GM11168 (cell line): ENCODE measurements around the gene HAAO.

ENCODE experiments used
- in situ Hi-C: fragments of 300-500 bp; cut with MboI; formaldehyde crosslinking; loops from one replicate; pipeline ENCODE4 v1.12.0; 2022; ENCODE audit warnings: low sequenced_read_pairs; ENCODE audit not compliant: unreplicated experiment

Gene HAAO

DNA sequence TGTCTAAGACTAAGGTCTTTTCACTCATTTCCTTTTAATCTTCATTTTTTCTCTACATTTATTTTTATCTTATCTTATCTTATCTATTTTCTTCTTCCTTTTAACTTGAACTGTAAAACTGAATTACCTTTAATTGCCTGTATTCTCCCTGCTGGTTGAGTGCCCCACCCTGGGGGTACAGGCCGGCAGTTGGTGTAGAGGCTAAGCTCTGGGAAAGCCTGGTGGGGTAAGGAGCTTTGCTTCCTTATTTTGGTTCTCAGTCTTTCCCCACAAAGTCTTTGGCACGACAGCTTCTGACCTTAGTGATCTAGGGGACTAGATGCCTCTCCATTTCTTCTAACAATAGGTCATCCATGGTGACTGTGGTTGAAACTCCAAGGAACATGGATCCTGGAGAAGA lies 26.8 kb upstream of the HAAO start:
- in situ Hi-C loops = no loop called here

DNA sequence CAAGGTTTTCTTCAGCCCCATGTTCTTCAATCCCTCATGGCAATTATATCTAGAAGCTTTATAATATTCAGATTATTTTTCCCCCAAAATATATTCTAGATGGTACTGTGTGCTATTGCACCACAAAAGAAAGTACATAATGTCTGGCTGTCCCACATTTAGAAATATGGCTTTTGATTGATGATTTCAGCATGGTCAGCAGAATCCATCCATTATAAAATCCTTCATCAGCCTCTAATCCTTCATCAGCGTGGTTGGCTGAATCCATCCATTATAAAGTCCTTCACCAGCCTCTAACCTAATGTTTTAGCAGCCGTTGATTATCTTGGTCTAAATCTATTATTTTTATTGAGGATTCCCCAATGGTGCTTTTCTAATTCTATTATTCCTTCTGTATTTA lies 23.3 kb upstream of the HAAO start:
- in situ Hi-C loops = no loop called here

DNA sequence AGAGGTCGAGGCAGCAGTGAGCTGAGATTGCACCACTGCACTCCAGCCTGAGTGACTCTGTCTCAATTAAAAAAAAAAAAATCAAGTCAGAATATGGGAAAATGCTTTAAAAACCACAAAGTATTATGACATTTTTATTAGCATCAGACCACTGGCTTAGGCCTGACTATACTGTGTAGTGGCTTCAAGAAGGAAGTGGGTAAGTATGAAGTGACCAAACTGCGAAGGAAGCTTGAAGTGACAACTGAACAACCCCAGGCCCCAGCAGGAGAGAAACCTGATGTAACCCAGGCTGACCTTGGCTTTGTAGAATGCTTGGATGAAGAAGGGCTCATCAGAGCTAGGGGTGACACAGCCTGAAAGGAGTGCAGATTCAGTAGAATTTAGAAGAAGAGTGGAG lies 21.4 kb upstream of the HAAO start:
- in situ Hi-C loops = no loop called here

DNA sequence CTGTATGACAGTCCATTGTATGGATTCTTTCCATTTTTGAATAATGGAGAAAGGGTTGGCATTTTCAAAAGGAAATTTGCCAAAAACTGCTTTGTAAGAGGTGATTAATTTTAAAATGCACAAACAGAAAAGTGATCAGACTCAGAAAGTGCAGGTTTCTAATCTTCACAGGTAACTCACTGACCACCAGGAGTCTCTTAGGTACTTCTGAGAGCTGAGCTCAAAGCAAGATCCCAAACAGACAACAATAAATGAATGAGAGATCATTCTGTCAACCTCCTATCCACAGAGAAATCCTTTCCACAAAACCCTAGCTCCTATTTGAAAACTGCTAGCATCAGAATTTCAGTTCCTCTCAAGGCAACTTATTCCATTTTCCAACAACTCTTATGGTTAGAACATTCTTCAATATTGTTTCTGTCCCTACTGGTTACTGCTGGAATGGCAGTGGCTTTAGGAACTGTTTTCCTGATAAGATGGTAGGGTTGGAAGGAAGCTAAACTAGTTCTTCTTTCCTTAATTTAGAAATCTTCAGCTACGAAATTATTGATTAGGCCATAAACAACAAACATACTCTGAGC lies 20.6 kb upstream of the HAAO start:
- in situ Hi-C loops = no loop called here

DNA sequence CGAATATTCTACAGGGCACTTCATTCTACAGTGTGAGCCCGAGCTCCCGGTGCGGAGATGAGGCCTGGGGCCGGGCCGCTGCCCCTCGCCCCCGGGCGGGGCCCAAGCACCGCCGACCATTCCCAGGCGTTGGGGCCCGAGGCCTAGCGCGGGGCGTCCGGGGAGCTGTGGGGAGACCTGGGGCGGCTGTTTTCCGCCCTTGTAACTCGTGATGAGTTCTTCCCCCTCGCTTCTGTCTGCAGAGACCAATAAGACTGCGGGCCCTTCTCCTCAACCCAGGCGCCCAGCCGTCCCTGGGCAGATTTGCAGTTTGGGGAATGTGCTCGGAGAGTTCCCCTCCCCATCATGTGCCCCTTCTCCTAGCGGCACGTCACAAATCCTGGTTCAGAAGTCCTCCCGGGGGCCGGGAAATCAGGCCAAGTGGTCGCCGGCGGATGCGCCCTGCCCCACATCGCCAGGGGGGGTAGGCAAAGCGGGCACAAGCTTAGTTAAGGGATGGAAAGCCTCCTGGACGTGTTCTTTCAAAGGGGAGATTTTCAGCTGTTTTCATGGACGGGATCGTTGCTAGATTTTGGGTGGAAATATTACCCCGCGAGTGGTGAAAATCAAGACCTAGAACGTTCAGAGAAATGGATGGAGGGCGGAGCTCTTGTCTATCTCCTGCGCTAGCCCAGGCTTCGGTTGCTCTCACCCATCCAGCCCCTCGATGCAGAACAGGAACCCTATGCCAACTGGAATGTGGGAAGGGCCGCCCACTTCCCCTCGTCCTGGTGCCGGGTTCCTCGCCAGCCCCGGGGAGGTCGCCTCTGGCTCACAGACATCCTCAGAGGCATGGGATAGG lies 18.8 kb upstream of the HAAO start:
- in situ Hi-C loops = no loop called here

DNA sequence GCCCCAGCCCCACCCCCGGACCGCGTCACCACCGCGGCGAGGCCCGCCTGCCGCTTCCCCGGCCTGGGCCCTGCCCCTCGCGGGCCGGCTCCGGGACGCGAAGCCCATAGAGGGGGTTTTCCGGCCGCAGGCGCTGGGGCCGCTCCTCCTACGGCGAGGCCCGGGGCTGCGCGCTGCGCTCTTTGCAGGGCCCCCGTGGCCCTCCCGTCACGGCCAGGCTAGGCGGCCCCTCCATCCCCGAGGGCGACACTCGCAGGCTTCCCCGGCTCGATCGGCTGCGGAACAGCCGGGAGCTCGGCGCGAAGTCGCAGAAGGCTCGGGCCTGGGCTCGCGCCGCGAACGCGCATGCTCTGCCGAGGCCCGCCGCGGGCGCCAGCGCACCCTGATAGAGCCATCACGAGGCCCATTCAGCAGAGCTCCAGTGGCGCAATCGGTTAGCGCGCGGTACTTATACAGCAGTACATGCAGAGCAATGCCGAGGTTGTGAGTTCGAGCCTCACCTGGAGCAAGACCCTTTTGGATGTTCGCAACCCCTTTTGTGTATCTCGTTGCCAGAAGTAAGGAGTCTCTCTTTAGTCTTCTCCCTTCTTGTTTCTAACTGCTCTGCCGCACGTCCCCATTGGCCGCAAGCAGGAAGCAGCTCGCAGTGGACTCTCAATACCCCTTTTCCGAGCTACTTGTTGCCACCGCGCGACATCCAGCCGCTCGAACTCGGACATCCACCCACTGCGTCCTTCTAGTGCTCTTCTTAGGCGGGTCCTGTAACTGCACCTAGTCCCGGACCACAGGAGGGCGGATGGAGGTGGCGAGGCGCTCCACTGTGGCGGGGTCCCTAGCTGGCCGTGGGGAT lies 18.0 kb upstream of the HAAO start:
- in situ Hi-C loops = no loop called here

DNA sequence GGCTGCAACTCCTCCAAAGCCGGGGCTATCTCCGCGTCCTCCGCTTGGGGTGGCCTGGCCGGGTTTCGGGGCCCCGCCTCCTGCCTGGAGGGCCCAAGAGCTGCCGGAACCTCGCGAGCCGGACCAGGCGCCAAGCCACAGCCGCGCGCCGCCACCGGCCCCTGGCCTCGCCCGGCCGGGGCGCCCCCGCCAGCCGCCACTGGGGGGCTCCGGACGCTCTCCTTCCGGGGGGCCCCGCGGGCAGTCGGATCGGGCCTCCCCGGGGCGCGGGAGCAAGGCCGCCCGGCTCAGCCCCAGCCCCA lies 17.4 kb upstream of the HAAO start:
- in situ Hi-C loops = no loop called here

DNA sequence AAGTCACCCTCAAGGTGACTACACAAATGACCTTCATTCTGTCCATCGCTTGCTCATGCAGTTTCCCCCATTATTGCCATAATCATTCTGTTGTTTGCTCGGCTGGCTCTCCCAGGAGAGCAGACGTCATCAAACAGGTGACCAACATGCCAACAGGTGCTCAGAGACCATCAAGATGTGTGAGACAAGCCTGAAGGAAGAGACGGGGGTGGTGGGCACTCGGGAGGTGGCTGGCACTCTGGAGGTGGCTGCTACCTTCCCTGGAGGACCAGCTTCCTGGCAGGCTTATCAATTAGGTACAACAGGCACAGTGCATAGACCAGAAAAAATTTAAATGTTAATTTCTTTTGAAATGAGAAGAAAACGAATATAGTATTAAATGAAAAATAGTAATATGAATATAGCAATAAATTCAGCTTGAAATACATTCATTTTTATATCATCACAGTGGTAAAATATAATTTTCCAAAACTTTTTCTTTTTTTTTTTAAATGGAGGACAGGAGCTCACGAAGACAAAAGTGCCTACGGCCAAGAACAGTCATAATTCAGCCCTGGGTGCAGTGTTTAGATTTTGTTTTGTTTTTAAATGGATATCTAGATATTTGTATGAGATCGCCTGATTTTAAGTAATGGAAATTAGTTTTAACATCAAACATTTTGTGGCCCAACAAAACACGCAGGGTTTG lies 16.9 kb upstream of the HAAO start:
- in situ Hi-C loops = no loop called here

DNA sequence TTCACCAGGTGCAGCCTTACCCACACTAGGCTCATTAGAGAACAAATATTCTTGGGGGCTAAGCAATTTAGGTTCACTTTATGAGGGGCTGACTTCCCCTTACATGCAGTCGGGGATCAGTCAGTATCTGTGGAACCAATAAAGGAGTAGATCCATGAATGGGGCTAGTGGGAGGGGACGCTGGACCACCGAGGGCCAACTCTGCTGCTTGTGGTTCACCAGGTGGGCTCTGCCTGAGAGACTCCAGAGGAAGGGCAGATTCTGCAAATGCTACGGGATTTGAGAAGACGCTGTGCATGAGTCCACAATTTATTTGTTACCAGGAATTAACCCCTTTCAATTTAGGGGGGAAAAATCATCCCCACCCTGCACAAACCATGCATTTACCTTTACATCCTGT lies 15.9 kb upstream of the HAAO start:
- in situ Hi-C loops = no loop called here

DNA sequence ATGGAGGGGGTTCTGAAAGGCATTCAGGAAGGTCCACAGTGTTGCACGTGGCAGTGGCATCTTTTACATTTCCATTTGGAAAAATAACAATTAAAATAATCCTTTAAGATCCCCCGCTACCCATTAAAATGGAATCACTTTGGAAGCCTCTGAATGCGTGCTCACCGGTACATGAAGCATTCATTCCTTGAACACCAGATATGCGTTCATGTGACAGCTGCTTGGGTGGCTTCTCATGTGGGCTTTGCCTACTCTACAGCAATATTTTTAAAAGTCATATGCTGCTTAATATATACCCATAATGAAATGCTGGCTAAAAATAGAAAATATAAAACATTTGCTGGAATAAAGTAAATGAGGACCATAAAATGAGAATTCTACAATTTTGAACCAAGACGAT lies 14.4 kb upstream of the HAAO start:
- in situ Hi-C loops = no loop called here

DNA sequence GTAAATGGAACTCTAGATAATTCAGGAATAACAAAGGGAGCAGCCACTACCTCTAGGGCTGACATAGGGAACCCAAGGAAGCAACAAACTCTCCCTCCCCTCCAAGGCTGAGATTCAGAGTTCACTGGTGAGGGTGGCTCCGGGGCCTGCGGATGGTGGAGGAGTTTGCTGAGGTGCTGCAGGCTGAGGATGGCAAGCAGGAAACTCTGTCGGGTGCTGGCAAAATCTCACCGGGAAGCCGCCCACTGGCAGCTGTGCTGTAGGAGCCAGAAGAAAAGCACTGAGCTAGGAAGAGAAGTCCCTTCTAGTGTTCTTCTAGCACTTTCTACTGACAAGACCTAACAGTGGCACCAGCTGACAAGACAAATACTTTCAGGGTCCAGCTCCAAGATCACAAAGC lies 12.5 kb upstream of the HAAO start:
- in situ Hi-C loops = no loop called here

DNA sequence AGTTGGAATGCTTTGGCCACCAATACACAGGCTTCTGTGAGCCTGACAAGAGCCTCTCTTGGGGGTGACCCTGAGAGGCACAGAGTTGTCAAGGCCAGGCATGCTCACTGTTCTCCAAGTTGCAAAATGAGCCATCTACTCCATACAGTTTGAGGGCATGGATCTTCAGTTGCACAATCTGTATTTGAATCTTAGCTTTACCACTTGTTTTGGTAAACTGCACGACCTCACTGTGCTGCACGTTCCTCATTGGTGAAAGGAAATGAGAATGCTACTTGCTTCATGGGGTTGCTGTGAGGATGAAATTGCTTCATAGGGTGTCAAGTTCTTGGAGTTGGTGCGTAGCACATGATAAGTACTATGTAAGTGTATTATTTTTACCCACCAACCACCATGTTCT lies 12.0 kb upstream of the HAAO start:
- in situ Hi-C loops = no loop called here

DNA sequence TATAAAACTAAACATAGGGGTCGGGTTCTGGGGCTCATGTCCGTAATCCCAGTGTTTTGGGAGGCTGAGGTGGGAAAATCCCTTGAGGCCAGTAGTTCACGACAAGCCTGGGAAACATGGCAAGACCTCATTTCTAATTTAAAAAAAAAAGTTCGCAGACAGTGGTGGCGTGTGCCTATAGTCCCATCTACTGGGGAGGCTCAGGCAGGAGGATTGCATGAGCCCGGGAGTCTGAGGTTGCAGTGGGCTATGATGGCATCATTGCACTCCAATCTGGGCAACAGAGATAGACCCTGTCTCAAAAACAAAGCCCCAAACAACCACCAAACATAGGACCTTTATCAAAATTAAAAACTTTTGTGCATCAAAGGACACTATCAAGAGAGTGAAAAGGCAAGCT lies 9.8 kb upstream of the HAAO start:
- in situ Hi-C loops = no loop called here

DNA sequence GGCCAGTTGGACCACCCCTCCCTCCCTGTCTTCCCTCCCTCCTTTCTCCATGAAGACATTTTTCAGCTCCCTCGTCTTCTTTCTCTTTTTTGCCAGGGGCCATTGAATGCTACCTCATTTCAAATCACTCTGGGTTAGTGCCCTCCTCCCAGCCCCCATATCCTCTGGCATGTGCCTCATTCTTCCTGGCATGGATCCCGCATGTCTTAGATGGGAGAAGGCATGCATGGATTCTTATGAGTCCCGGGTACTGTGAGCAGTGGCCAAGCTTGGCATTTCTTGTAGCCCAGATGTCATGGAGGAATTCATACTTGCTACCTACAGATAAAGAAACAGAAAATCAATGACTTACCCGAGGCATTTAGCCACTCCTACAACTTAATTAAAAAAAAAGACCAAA lies 9.0 kb upstream of the HAAO start:
- in situ Hi-C loops = no loop called here

DNA sequence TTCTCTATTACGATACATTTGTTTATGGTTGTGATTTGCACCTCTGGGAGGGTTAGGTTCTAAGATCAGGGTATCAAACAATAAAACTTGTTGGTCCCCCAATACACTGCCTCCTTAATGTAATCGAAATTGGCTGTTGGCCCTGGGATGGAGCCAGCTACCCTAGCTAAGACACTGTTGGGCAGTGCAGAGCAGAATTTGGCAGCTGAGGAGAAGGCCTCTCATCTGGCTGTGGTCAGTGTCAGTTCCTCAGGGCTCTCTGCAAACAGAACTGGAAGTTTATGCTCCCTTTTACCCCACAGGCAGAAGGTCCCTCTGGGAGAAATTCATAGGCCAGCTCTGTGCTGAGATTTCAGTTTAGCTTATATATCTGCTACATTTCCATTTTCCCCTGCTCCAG lies 8.6 kb upstream of the HAAO start:
- in situ Hi-C loops = no loop called here

DNA sequence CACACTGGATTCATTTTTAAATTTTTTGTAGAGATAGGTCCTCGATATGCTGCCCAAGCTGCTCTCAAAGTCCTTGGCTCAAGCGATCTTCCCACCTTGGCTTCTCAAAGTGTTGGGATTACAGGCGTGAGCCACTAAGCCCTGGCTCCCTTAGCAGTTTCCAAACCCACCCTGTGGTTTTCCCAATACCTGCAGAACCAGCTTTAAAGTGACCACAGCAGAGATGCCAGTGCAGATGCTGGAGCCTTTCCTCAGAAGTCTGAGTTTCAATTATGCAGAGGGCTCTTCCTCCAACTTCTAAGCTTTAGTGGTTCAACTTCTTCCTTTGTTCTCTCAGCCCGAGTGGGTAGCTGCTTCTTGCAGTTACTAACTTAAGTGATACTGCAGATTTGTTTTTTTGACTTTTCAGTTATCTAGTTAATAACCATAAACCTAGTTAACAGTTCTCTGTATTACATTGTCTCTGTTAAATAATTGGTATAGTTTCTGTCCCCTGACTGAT lies 8.1 kb upstream of the HAAO start:
- in situ Hi-C loops = no loop called here

DNA sequence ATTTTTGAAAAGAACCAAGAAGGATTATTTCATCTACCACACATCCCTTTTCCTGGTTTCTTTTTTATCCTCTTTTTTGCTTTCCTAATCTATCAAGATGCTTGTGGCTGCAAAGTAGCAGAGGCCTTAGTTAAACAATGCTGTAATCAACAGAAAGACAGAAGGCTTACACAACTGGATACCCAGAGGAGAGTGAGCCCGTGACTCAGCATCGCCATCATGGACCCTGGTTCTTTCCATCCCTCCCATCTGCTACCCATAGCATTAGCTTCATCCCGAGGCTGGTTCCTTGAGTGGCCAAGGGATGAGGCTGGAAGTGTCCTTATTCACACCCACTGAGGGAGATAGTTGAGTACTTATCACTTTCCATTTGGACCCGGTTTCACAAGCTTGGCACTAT lies 7.5 kb upstream of the HAAO start:
- in situ Hi-C loops = no loop called here

DNA sequence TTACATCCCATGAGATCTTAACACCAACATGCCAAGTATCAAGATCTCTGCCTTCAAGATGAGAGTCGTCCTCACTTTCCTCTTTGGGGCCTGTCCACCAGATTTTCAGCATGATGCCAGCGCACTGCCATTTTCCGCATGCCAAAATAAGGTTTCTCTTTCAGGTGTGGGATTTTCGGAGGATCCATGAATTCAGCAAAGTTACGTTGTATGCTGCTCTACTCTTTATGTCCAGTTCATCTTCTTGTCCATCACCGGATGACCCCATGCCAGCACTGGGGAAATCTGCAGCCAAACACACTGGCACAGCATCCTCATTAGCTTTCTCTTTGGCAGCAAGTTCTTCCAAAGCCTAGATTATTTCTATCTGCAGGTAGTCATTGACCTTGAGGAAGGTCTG lies 4.9 kb upstream of the HAAO start:
- in situ Hi-C loops = no loop called here

DNA sequence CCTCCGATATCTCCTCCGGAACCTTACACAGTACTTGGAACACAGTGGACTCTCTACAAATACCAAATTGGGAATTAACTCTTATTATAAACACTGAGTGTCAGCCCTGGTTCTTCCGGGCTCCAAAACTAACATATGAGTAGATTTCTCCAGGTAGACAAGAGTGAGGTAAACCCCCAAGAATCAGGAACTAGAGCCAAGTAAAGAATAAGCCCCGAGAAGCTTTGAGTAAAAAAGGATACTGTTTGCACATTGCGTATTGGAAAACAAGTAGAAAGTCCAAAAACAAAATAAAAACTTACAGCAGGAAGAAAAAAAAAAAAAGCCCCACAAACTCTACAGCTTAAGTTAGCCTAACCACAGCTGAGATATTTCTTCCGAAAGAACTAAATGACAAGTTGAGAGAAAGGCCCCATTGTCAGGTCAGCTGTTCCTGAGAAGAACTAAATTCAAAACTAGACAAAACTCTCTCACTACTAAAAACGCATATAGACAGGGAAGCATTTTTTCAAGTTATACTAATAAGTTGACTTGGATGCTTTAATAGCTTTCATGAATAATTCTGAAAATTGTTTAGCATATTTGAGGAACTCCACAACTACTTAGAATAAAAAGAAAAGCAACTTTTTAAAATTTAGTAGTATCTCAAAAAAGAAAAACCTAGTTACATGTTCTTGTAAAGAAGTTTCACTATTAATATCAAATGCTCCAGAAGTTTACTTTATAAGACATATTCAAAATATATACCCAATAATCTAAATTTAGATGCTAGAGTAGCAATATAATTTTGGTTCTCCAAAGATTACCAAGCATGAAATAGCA lies 4.3 kb upstream of the HAAO start:
- in situ Hi-C loops = no loop called here

DNA sequence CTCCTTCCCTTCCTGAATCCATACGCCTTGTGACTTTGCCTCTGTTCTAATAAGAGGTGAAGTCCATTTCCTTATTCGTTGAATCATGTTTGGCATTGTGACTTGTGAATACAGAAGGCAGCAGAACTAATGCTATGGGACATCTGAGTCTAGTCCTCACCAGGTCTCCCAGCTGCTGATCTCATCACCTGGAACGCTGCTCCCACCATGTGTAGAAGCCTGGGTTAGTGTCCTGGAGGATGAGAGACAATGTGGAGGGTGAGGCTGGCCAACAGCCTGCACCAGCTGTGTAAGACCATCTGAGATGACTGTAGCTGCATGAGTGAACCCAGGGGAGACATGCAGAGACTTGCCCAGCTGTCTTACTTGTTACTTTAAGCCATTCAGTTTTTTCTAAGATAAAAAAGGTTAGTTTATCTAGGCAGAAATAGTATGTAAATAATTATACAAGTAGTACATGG lies 3.5 kb upstream of the HAAO start:
- in situ Hi-C loops = no loop called here
